Lung (tissue), 16 donors: ENCODE measurements around the gene SLAMF9. TPM values are rescaled to one million over a fixed set of nuclear protein-coding genes. Genes with fewer than 3 reads are reported as not detected.

Experiments used
- ATAC-seq: fragments of 200-7000 bp; cut with Tn5 transposase; one replicate; pipeline ENCODE4 v1.9.1; 2020; ENCODE audit warnings: moderate number of reproducible peaks; ENCODE audit not compliant: insufficient read depth, low FRiP score
- DNase-seq, 3 donors: peaks; one replicate each; pipeline ENCODE4 v3.0.0-alpha.2; 2013 to 2017
- H3K27ac ChIP-seq, 2 donors: one replicate each; pipeline ENCODE4 v1.5.1; 2013; ENCODE audit warnings: mild to moderate bottlenecking in 2 of 2, moderate library complexity in 2 of 2, control low read depth in 1 of 2, inconsistent platforms in 1 of 2, low read depth in 1 of 2, low read length in 1 of 2
- H3K27me3 ChIP-seq, 3 donors: one replicate each; pipeline ENCODE4 v1.5.1; 2013; ENCODE audit warnings: low read length in 2 of 3; ENCODE audit not compliant: control insufficient read depth in 3 of 3, insufficient read depth in 3 of 3
- H3K36me3 ChIP-seq, 4 donors: one replicate each; pipeline ENCODE4 v1.5.1; 2013; ENCODE audit warnings: low read length in 4 of 4, mild to moderate bottlenecking in 1 of 4, moderate library complexity in 1 of 4; ENCODE audit not compliant: control insufficient read depth in 4 of 4, insufficient read depth in 4 of 4
- H3K4me1 ChIP-seq, 5 donors: one replicate each; pipeline ENCODE4 v1.5.1; 2013; ENCODE audit warnings: low read length in 5 of 5, mild to moderate bottlenecking in 2 of 5, moderate library complexity in 1 of 5; ENCODE audit not compliant: control insufficient read depth in 5 of 5, insufficient read depth in 5 of 5
- H3K4me3 ChIP-seq: one replicate; pipeline ENCODE4 v1.5.1; 2013; ENCODE audit warnings: mild to moderate bottlenecking, control low read depth, moderate library complexity
- H3K9ac ChIP-seq, 2 donors: one replicate each; pipeline ENCODE4 v1.5.1; 2013; ENCODE audit warnings: low read length in 2 of 2, control low read depth in 1 of 2; ENCODE audit not compliant: insufficient read depth in 1 of 2
- H3K9me3 ChIP-seq, 4 donors: one replicate each; pipeline ENCODE4 v1.5.1; 2013; ENCODE audit warnings: low read length in 3 of 4, mild to moderate bottlenecking in 1 of 4, moderate library complexity in 1 of 4; ENCODE audit not compliant: control insufficient read depth in 4 of 4, insufficient read depth in 3 of 4
- CTCF ChIP-seq: IDR thresholded peaks from 2 replicates; pipeline ENCODE4 v1.5.1; 2012; ENCODE audit warnings: mild to moderate bottlenecking; ENCODE audit errors: control extremely low read depth, extremely low read depth
- WGBS, 2 donors: extraction: QIAGEN DNeasy Blood & Tissue Kit; methylation state at CpG; one replicate each; pipeline ENCODE4 v1.1.7; 2013; 5-methylcytosine and 5-hydroxymethylcytosine counted together
- long read RNA-seq, 5 donors: transcript quantifications; one replicate each; lab custom pipeline, GENCODE V29; 2026
- polyA plus RNA-seq, 2 donors: library from polyadenylated mRNA; stranded (reverse); fragments of 200-250 nt; gene quantifications; one replicate each; pipeline ENCODE4 v1.2.1, GENCODE V29; 2013
- total RNA-seq, 2 donors: library from RNA; depleted of rRNA in 1 of 2; stranded (reverse); fragments of >200 nt in 1 of 2; gene quantifications; one replicate each; pipeline ENCODE4 v1.2.1, GENCODE V29; 2014 to 2021
- donor health status: control.
- donor health status: control.
- donor health status: Bipolar disorder and iron deficiency.
- donor health status: healthy.
- donor health status: DM: yes; HTN: yes; CAD: no.

SLAMF9 gene
- total RNA-seq = under 1 TPM; 0.43 to 0.74 TPM
- under 1 TPM; 0.37 to 0.38 TPM for polyA plus RNA-seq
- long read RNA-seq, donor 1 = 0 reads
- long read RNA-seq, donor 2 = 0 reads
- long read RNA-seq, donor 3 = 0 reads
- long read RNA-seq, donor 4 = 0 reads
- long read RNA-seq, donor 5 = 0 reads

- no peak for TF ChIP-seq CTCF
- 60 to 65% methylated on average over 11 of the region's 11 CpGs for WGBS, 2 donors
- no peaks in the 10 kb centered on the region for H3K36me3 ChIP-seq
- H3K27me3 ChIP-seq = no peaks in the 10 kb centered on the region
- peaks cover 0 to 2% (median 0%) of the 10 kb centered on the region in 5 donors for H3K4me1 ChIP-seq
- no peak within 1 kb of the TSS for H3K4me3 ChIP-seq
- no peak within 1 kb of the TSS for H3K27ac ChIP-seq
- no peak within 1 kb of the TSS for H3K9ac ChIP-seq
- DNase-seq (no peak), ATAC-seq (no peak)
- no peaks in the 10 kb centered on the region for H3K9me3 ChIP-seq
Measured at GRCh38 chr1:159953536-159954515, at the start of gene SLAMF9. SLAMF9 (minus strand) TSS chr1:159954237; CDS start chr1:159954137, 100 bp downstream.

GRCh38 chr1:160001440-160001839 lies 47.4 kb upstream of the SLAMF9 start:
- no peak for TF ChIP-seq CTCF
- no peak overlapping the region for H3K27ac ChIP-seq
- no peak overlapping the region for H3K9ac ChIP-seq
- H3K4me3 ChIP-seq = no peak overlapping the region
- no peaks in the 10 kb centered on the region for H3K9me3 ChIP-seq
- DNase-seq (no peak), ATAC-seq (no peak)
- WGBS, 2 donors = 77 to 85% methylated on average over 2 of the region's 2 CpGs
- peaks cover 0 to 5% (median 0%) of the 10 kb centered on the region in 3 donors for H3K27me3 ChIP-seq
- peaks cover 0 to 3% (median 0%) of the 10 kb centered on the region in 5 donors for H3K4me1 ChIP-seq
- H3K36me3 ChIP-seq = no peaks in the 10 kb centered on the region

- Histone ChIP-seq H3K27me3 (peaks cover 0 to 5% (median 0%) of the 10 kb centered on the region in 3 donors), H3K4me3 (no peak overlapping the region), H3K36me3 (no peaks in the 10 kb centered on the region), H3K27ac (no peak overlapping the region), H3K9me3 (no peaks in the 10 kb centered on the region), H3K9ac (no peak overlapping the region), H3K4me1 (peaks cover 0 to 6% (median 0%) of the 10 kb centered on the region in 5 donors)
- no peak for ATAC-seq
- no peak for DNase-seq
- no peak for TF ChIP-seq CTCF
- 69 to 79% methylated on average over 4 of the region's 4 CpGs for WGBS, 2 donors
Measured at GRCh38 chr1:159999204-159999603, 45.2 kb upstream of the SLAMF9 start.
